ENCODE measurements around the gene TTC19. TPM values are rescaled to one million over a fixed set of nuclear protein-coding genes. Genes with fewer than 3 reads are reported as not detected.

TTC19 gene
- total and polyA plus RNA-seq, 8 donors: 11.4 to 27.9 (median 19.3) TPM

GRCh38 chr17:16023881-16024280, 24.3 kb downstream of the TTC19 start:
- H3K36me3 ChIP-seq: peaks cover 0 to 19% (median 14%) of the 10 kb centered on the region in 3 donors
- no peak for TF ChIP-seq CTCF (IDR thresholded peaks at IDR 0.05)
- ATAC-seq (no peak), DNase-seq (no peak), FAIRE-seq (no peak)
- H3K27ac ChIP-seq: no peak overlapping the region
- H3K4me1 ChIP-seq: peaks cover 0 to 4% (median 0%) of the 10 kb centered on the region in 3 donors
- no peaks in the 10 kb centered on the region for H3K9me3 ChIP-seq
- intact Hi-C loops (cut with DNase I): no loop called here
- no peaks in the 10 kb centered on the region for H3K27me3 ChIP-seq
- WGBS, 2 donors: 68 to 83% methylated on average over 4 of the region's 4 CpGs
- H3K4me3 ChIP-seq: no peak overlapping the region

DNA sequence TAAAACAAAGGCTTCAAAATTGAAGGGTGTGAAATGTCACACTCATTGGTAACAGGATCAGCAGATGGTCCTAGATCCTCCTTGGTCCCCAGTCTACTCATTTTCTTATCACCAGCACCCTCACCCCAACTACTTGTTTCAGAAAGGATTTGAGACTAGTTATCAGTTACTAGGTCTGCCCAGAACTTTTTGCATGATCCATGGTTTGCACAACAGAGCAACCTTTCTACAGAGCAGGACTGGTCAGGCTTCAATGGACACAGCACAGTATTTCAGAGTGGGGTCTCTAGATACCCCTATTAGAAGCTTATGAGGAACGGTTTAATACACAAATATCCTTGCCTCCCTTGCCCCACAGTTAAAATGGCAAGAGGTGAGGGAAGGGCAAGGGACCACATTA, 25.6 kb downstream of the TTC19 start:
- WGBS, 2 donors: 95 to 98% methylated on average over 1 of the region's 1 CpG
- Histone ChIP-seq H3K4me1 (peaks cover 0 to 4% (median 0%) of the 10 kb centered on the region in 3 donors), H3K4me3 (no peak overlapping the region), H3K27ac (no peak overlapping the region), H3K27me3 (no peaks in the 10 kb centered on the region), H3K36me3 (peaks cover 0 to 31% (median 14%) of the 10 kb centered on the region in 3 donors), H3K9me3 (no peaks in the 10 kb centered on the region)
- ATAC-seq: no peak
- DNase-seq: no peak
- no peak for FAIRE-seq
- intact Hi-C loops (cut with DNase I): no loop called here
- no peak for TF ChIP-seq CTCF (IDR thresholded peaks at IDR 0.05)

DNA sequence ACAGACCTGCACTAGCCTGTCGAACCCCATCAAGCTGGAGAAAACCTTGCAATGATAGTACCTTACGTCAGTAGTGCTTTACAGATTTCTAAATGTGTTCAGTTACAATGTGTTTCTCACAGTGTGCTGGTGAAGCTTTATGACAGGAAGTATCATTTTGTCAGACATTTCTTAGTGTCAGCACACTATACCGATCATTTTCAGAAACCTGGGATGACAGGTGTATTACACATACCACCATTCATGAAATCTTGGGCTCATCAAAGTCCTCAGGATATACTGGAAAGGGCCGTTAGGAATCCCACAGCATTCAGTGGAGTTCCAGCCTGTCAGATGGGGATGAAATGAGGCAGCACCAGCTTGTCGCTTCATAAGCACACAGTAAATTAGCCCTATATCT, 27.3 kb downstream of the TTC19 start:
- no peak for DNase-seq
- Histone ChIP-seq H3K4me1 (peaks cover 0 to 4% (median 0%) of the 10 kb centered on the region in 3 donors), H3K9me3 (no peaks in the 10 kb centered on the region), H3K36me3 (peaks cover 0 to 38% (median 14%) of the 10 kb centered on the region in 3 donors), H3K4me3 (no peak overlapping the region), H3K27me3 (no peaks in the 10 kb centered on the region), H3K27ac (no peak overlapping the region)
- intact Hi-C loops (cut with DNase I): no loop called here
- no peak for ATAC-seq
- TF ChIP-seq CTCF (IDR thresholded peaks at IDR 0.05): no peak
- no peak for FAIRE-seq
- WGBS, 2 donors: 92 to 93% methylated on average over 5 of the region's 5 CpGs

DNA sequence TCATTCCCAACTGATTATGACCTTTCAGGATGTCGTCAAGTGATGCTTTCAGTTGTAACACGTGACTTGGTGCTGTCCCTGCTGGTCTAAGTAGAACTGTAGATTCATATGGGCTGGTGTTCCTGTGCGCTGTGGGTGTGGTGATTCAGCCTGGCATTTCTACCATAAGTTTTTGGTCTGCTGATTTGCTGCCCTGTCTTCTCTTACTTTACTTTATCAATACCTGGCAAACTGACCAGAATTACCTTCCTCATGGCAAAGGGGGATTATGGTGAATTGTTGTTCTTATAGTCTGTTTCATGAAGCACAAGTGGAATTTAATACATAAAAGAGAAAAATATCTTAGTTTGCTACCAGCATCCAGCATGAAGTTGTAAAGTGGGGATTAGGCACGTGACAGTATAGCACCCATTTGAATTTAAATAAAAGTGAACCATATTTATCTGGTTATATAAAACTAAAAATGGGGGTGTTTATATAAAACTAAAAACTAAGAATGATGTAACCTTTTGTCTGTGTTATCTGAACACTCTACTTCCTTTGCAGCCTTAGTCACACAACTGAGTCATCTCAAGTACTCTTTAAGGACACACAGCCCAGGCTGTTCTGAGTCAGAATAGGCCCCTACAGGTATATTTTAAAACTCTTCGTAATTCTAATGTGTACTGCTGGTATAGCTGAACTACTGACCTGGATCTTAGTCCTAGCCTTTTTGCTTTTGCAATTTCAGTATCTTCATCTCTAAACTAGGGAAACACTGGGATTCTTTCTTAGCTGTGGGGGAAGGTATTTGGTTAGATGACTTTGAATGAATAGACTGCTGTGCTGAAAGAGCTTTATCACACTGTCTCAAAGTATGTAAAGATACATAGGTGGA, 28.3 kb downstream of the TTC19 start:
- H3K9me3 ChIP-seq: no peaks in the 10 kb centered on the region
- H3K4me3 ChIP-seq: no peak overlapping the region
- no peaks in the 10 kb centered on the region for H3K27me3 ChIP-seq
- no peak for TF ChIP-seq CTCF (IDR thresholded peaks at IDR 0.05)
- H3K27ac ChIP-seq: peak overlapping the region in 1 of 4 donors; percentile 63
- intact Hi-C loops (cut with DNase I): no loop called here
- WGBS, 2 donors: 90% methylated on average over 5 of the region's 5 CpGs
- DNase-seq (no peak), FAIRE-seq (no peak), ATAC-seq (peak; percentile 75 to 86 (median 78))
- peaks cover 0 to 48% (median 14%) of the 10 kb centered on the region in 3 donors for H3K36me3 ChIP-seq
- H3K4me1 ChIP-seq: peaks cover 0 to 4% (median 0%) of the 10 kb centered on the region in 3 donors

Data from pancreas (tissue), 10 donors.